HUES48 (cell line): ENCODE data around the gene WDR12.
A peak's percentile ranks its signal among the peaks of the same experiment; 100 is the strongest.
"Not testable (repeated sequence)": the region's sequence is repeated elsewhere in the genome, so short reads cannot be mapped to it uniquely, and the experiment has no call there.

Source experiments
- H3K27ac ChIP-seq: one replicate; pipeline ENCODE4 v1.7.0; 2013; ENCODE audit warnings: low read depth, low read length, inconsistent platforms
- H3K27me3 ChIP-seq: 2 replicates; pipeline ENCODE4 v1.6.1; 2013; ENCODE audit warnings: mild to moderate bottlenecking, low read length; ENCODE audit not compliant: control insufficient read depth, insufficient read depth
- H3K36me3 ChIP-seq: 2 replicates; pipeline ENCODE4 v1.6.1; 2013; ENCODE audit warnings: low read length; ENCODE audit not compliant: control insufficient read depth, insufficient read depth
- H3K4me1 ChIP-seq: 2 replicates; pipeline ENCODE4 v1.6.1; 2013; ENCODE audit warnings: mild to moderate bottlenecking, low read length; ENCODE audit not compliant: control insufficient read depth, insufficient read depth
- H3K4me3 ChIP-seq: 2 replicates; pipeline ENCODE4 v1.5.1; 2013; ENCODE audit warnings: mild to moderate bottlenecking, low read depth, low read length
- H3K9ac ChIP-seq: 2 replicates; pipeline ENCODE4 v1.6.1; 2013; ENCODE audit warnings: mild to moderate bottlenecking, low read depth, low read length, moderate library complexity
- H3K9me3 ChIP-seq: 2 replicates; pipeline ENCODE4 v1.6.1; 2013; ENCODE audit warnings: low read length; ENCODE audit not compliant: control insufficient read depth, insufficient read depth

WDR12 gene

DNA sequence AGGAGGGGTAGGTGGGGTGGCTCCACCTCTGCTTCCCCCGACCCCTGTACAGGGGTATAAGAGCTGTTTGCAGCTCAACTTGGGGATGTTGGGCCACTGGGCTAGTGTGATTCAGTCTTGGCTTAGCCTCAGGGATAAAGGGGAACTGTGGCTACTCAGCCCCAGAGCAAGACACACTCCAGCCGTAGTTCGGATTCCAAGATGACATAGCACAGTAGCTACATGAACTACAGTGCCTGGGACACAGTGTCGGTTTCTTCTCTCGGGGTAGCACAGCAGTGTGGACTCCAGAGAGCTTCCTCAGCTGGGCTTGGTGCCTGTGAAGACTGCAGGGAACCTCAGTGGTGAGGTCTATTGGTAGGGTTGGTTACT lies 21.7 kb upstream of the WDR12 start:
- H3K9me3 ChIP-seq: no peaks in the 10 kb centered on the region

GRCh38 chr2:202932425-202933138 lies 21.1 kb upstream of the WDR12 start:
- H3K4me1 ChIP-seq: no peaks in the 10 kb centered on the region
- H3K27me3 ChIP-seq: no peaks in the 10 kb centered on the region
- H3K9ac ChIP-seq: no peak overlapping the region
- H3K4me3 ChIP-seq: no peak overlapping the region
- H3K27ac ChIP-seq: no peak overlapping the region
- H3K9me3 ChIP-seq: no peaks in the 10 kb centered on the region
- no peaks in the 10 kb centered on the region for H3K36me3 ChIP-seq

More for the DNA sequence above, 21.7 kb upstream of the WDR12 start:
- H3K27me3 ChIP-seq: no peaks in the 10 kb centered on the region
- no peaks in the 10 kb centered on the region for H3K36me3 ChIP-seq
- H3K4me3 ChIP-seq: no peak overlapping the region
- H3K9ac ChIP-seq: no peak overlapping the region
- no peaks in the 10 kb centered on the region for H3K4me1 ChIP-seq
- no peak overlapping the region for H3K27ac ChIP-seq

DNA sequence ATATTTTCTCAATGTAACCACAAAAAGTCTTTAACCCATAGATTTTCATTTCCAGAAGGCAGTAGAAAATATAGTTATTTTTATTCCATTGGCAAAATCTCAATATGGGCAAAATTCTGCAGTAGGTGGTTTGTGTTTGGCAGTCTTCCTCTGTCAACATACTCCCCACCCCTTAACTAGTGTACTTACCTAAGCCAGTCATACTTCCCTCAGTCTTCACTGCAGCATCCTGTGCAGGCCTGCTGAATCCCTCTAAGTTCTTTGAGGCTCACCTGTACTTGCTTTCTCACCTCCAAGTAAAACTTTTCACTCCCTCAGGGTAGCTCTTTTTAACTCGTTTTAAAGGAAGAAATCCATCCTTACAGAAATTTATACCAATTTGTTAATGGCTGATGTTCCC lies 7.4 kb upstream of the WDR12 start:
- Histone ChIP-seq H3K9me3 (no peaks in the 10 kb centered on the region), H3K27me3 (no peaks in the 10 kb centered on the region), H3K36me3 (no peaks in the 10 kb centered on the region)

DNA sequence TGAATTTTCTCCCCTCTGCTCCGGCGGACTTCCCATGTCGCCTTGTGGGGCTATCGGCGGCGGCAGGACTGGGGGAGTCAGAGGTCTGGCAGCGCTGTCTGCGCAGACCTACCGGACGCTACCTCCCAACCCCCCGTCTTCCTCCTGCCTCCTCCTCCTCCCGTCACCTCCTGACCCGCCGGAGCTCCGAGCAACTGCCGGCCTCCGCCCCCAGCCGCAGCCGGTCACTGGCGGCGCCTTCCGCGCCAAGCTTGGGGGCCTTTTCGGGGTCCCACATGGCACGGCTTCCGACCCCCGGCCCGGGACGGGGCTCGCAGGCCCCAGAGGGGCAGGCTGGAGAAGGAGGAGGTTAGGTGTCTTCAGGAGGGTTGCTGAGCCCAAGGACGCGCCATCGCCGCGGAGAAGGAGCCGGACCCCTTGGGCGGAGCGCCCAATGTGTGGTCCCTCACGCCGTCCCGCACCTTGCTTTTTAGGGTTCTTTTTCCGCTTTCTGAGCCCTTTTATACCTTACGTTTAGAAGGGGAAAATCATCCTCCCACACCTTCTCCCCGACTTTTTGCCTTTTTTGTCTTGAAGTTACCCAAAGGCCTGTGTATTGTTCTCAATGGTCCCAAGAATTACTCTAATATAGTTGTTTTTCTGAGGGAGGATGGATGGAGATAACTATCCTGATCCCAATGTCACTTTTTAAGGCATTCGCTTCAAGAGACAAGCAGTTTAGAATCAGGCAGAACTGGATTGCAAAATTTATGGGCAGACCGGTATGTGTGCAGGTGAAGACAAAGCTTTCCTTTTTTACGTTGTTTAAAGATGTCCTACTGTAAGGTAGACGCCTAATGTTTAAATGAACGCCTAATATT lies 1.1 kb upstream of the WDR12 start:
- peak overlapping the region; percentile 99 for H3K4me3 ChIP-seq
- H3K27ac ChIP-seq: peak overlapping the region; percentile 92
- H3K9ac ChIP-seq: peak overlapping the region; percentile 88; the same call in 1 of the 2 replicates
- H3K36me3 ChIP-seq, H3K9me3 ChIP-seq, H3K27me3 ChIP-seq, H3K4me1 ChIP-seq: not testable (repeated sequence)

More for the DNA sequence above, 7.4 kb upstream of the WDR12 start:
- H3K27ac ChIP-seq: no peak overlapping the region
- no peaks in the 10 kb centered on the region for H3K4me1 ChIP-seq
- H3K9ac ChIP-seq: no peak overlapping the region
- no peak overlapping the region for H3K4me3 ChIP-seq

- peaks cover 18% of the 10 kb centered on the region for H3K36me3 ChIP-seq
- H3K27ac ChIP-seq: peak overlapping the region; percentile 92
- no peaks in the 10 kb centered on the region for H3K4me1 ChIP-seq
- peak overlapping the region; percentile 88 for H3K9ac ChIP-seq
- H3K27me3 ChIP-seq: no peaks in the 10 kb centered on the region
- H3K9me3 ChIP-seq: no peaks in the 10 kb centered on the region
- peak overlapping the region; percentile 99 for H3K4me3 ChIP-seq
Observed at GRCh38 chr2:202911203-202911511, 316 bp downstream of the WDR12 start.

GRCh38 chr2:202910698-202911097 lies 775 bp downstream of the WDR12 start:
- Histone ChIP-seq H3K36me3 (peaks cover 23% of the 10 kb centered on the region), H3K9ac (peak overlapping the region; percentile 88), H3K4me3 (peak overlapping the region; percentile 99), H3K27me3 (no peaks in the 10 kb centered on the region), H3K9me3 (no peaks in the 10 kb centered on the region), H3K27ac (no peak overlapping the region), H3K4me1 (no peaks in the 10 kb centered on the region)

GRCh38 chr2:202910250-202910649 lies 1.2 kb downstream of the WDR12 start:
- not testable (repeated sequence) for H3K4me1 ChIP-seq, H3K27me3 ChIP-seq, H3K27ac ChIP-seq, H3K9me3 ChIP-seq
- Histone ChIP-seq H3K36me3 (peaks cover 27% of the 10 kb centered on the region), H3K9ac (peak overlapping the region; percentile 88; the same call in 1 of the 2 replicates), H3K4me3 (peak overlapping the region; percentile 99)

GRCh38 chr2:202909394-202910192 lies 1.9 kb downstream of the WDR12 start:
- H3K4me1 ChIP-seq: no peaks in the 10 kb centered on the region
- peak overlapping the region; percentile 99 for H3K4me3 ChIP-seq
- H3K9me3 ChIP-seq: no peaks in the 10 kb centered on the region
- H3K27ac ChIP-seq: no peak overlapping the region
- H3K27me3 ChIP-seq: no peaks in the 10 kb centered on the region
- no peak overlapping the region for H3K9ac ChIP-seq
- H3K36me3 ChIP-seq: peaks cover 28% of the 10 kb centered on the region

GRCh38 chr2:202908186-202908585 lies 3.3 kb downstream of the WDR12 start:
- Histone ChIP-seq H3K4me3 (no peak overlapping the region), H3K27ac (no peak overlapping the region), H3K9me3 (no peaks in the 10 kb centered on the region), H3K4me1 (no peaks in the 10 kb centered on the region), H3K9ac (no peak overlapping the region), H3K36me3 (peaks cover 28% of the 10 kb centered on the region), H3K27me3 (no peaks in the 10 kb centered on the region)

DNA sequence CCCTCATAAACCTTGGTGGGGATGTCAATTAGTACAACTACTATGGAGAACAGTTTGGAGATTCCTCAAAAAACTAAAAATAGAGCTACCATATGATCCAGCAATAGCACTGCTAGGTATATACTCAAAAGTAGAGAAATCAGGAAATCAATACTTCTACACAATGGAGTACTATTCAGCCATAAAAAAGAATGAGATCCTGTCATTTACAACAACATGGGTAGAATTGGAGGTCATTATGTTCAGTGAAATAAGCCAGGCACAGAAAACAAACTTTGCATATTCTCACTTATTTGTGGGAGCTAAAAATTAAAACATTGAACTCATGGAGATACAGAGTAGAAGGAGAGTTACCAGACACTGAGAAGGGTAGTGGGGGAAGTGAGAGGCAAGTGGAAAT lies 6.0 kb downstream of the WDR12 start:
- H3K9me3 ChIP-seq, H3K27me3 ChIP-seq, H3K4me3 ChIP-seq, H3K9ac ChIP-seq, H3K4me1 ChIP-seq, H3K27ac ChIP-seq: not testable (repeated sequence)
- peaks cover 49% of the 10 kb centered on the region for H3K36me3 ChIP-seq

GRCh38 chr2:202885190-202885589 lies 26.3 kb downstream of the WDR12 start:
- peaks cover 89% of the 10 kb centered on the region for H3K36me3 ChIP-seq
- no peaks in the 10 kb centered on the region for H3K4me1 ChIP-seq
- H3K4me3 ChIP-seq: no peak overlapping the region
- no peak overlapping the region for H3K27ac ChIP-seq
- H3K9ac ChIP-seq: no peak overlapping the region
- H3K9me3 ChIP-seq: no peaks in the 10 kb centered on the region
- no peaks in the 10 kb centered on the region for H3K27me3 ChIP-seq
